GM23338 (cell line): ENCODE data around the gene PFKP. TPM values are rescaled to one million over a fixed set of nuclear protein-coding genes. Genes with fewer than 3 reads are reported as not detected.

ENCODE experiments used
- ATAC-seq: fragments of 200-7000 bp; cut with Tn5 transposase; 3 replicates; pipeline ENCODE4 v1.9.1; 2020
- DNase-seq: peaks from one replicate; pipeline ENCODE4 v3.0.0-alpha.2; 2015; ENCODE audit warnings: low spot score
- H2AFZ ChIP-seq: fragments of 200-600 bp; sonication (generic); 2 replicates; pipeline ENCODE4 v1.8.0; 2016; ENCODE audit warnings: antibody characterized with exemption, mild to moderate bottlenecking, moderate library complexity
- H3F3A ChIP-seq: fragments of 200-600 bp; sonication (generic); replicated peaks from 2 replicates; pipeline ENCODE4 v1.8.0; 2017; ENCODE audit warnings: antibody characterized with exemption, mixed run types, low read depth
- H3K27ac ChIP-seq: fragments of 200-600 bp; sonication (generic); 2 replicates; pipeline ENCODE4 v1.6.1; 2016; ENCODE audit warnings: low read depth
- H3K27me3 ChIP-seq: fragments of 200-600 bp; sonication (generic); 2 replicates; pipeline ENCODE4 v1.8.0; 2016; ENCODE audit warnings: mild to moderate bottlenecking, mixed run types, moderate library complexity; ENCODE audit not compliant: insufficient read depth
- H3K36me3 ChIP-seq: fragments of 200-600 bp; sonication (generic); 2 replicates; pipeline ENCODE4 v1.8.0; 2016; ENCODE audit warnings: mild to moderate bottlenecking; ENCODE audit not compliant: insufficient read depth
- H3K4me1 ChIP-seq: fragments of 200-600 bp; sonication (generic); 2 replicates; pipeline ENCODE4 v1.8.0; 2016; ENCODE audit warnings: mild to moderate bottlenecking, moderate library complexity; ENCODE audit not compliant: insufficient read depth
- H3K4me2 ChIP-seq: fragments of 200-600 bp; sonication (generic); 2 replicates; pipeline ENCODE4 v1.7.1; 2017; ENCODE audit warnings: mixed run types
- H3K4me3 ChIP-seq: fragments of 200-600 bp; sonication (generic); 2 replicates; pipeline ENCODE4 v1.6.1; 2016; ENCODE audit warnings: mixed run types
- H3K79me2 ChIP-seq: fragments of 200-600 bp; sonication (generic); replicated peaks from 2 replicates; pipeline ENCODE4 v1.8.0; 2017; ENCODE audit warnings: mild to moderate bottlenecking; ENCODE audit not compliant: insufficient read depth
- H3K9me2 ChIP-seq: fragments of 200-600 bp; sonication (generic); 2 replicates; pipeline ENCODE4 v1.8.0; 2017; ENCODE audit not compliant: insufficient read depth
- H4K20me1 ChIP-seq: fragments of 200-600 bp; sonication (generic); replicated peaks from 2 replicates; pipeline ENCODE4 v1.8.0; 2017; ENCODE audit warnings: mild to moderate bottlenecking; ENCODE audit not compliant: insufficient read depth
- H3K27ac Mint-ChIP-seq: 2 replicates; pipeline ENCODE4 v1.8.0; 2020; ENCODE audit warnings: inconsistent platforms, mild to moderate bottlenecking, moderate library complexity, mixed read lengths
- H3K27me3 Mint-ChIP-seq: 3 replicates; pipeline ENCODE4 v1.8.0; 2022; ENCODE audit warnings: low read depth, mild to moderate bottlenecking, moderate library complexity, mixed read lengths, inconsistent platforms; ENCODE audit not compliant: insufficient read depth, poor library complexity
- H3K36me3 Mint-ChIP-seq: 3 replicates; pipeline ENCODE4 v1.8.0; 2021; ENCODE audit warnings: low read depth, mild to moderate bottlenecking, inconsistent platforms, moderate library complexity, mixed read lengths
- H3K4me1 Mint-ChIP-seq: 3 replicates; pipeline ENCODE4 v1.8.0; 2020; ENCODE audit warnings: mild to moderate bottlenecking, inconsistent platforms, mixed read lengths
- H3K4me3 Mint-ChIP-seq: 3 replicates; pipeline ENCODE4 v1.8.0; 2021; ENCODE audit warnings: moderate library complexity, mild to moderate bottlenecking, inconsistent platforms, mixed read lengths
- H3K9me3 Mint-ChIP-seq: 3 replicates; pipeline ENCODE4 v1.8.0; 2020; ENCODE audit warnings: moderate library complexity, mild to moderate bottlenecking, inconsistent platforms, mixed read lengths
- CTCF ChIP-seq, 2 experiments: fragments of 200-600 bp in 1 of 2; sonication (generic) in 1 of 2; conservative IDR thresholded peaks; 2 replicates each; pipeline versions ENCODE4 v1.5.1 to v1.6.1; 2016 to 2017; ENCODE audit warnings: antibody characterized with exemption in 2 of 2, low read depth in 2 of 2, mild to moderate bottlenecking in 2 of 2, moderate library complexity in 1 of 2
- EZH2 ChIP-seq: fragments of 200-600 bp; sonication (generic); IDR thresholded peaks from one replicate; pipeline ENCODE4 v1.8.0; 2017; ENCODE audit warnings: antibody characterized with exemption, mild to moderate bottlenecking, low read depth; ENCODE audit not compliant: unreplicated experiment
- EZH2phosphoT487 ChIP-seq: fragments of 200-600 bp; sonication (generic); IDR thresholded peaks from one replicate; pipeline ENCODE4 v1.8.1; 2018; ENCODE audit warnings: antibody characterized with exemption; ENCODE audit not compliant: unreplicated experiment
- NANOG ChIP-seq: IDR thresholded peaks from 2 replicates; pipeline ENCODE4 v1.6.1; 2016; ENCODE audit warnings: antibody characterized with exemption, borderline replicate concordance
- POLR2AphosphoS5 ChIP-seq: IDR thresholded peaks from 2 replicates; pipeline ENCODE4 v1.6.1; 2016; ENCODE audit warnings: antibody characterized with exemption, low read depth
- STAT1 ChIP-seq: IDR thresholded peaks from one replicate; pipeline ENCODE4 v1.6.1; 2016; ENCODE audit warnings: antibody characterized with exemption; ENCODE audit not compliant: unreplicated experiment
- ZNF114 ChIP-seq: fragments of 250-450 bp; sonication (Bioruptor Pico); IDR thresholded peaks from 2 replicates; pipeline ENCODE4 v1.5.0; 2020; ENCODE audit warnings: mild to moderate bottlenecking, moderate library complexity
- ZNF462 ChIP-seq: fragments of 250-450 bp; sonication (Bioruptor Pico); IDR thresholded peaks from 2 replicates; pipeline ENCODE4 v1.5.0; 2020; ENCODE audit warnings: mild to moderate bottlenecking, moderate library complexity
- polyA plus RNA-seq: library from polyadenylated mRNA; unstranded; fragments of >200 nt; fragmentation: Nextera tagmentation; extraction: Ambion mirVana; gene quantifications from 2 replicates; pipeline ENCODE4 v1.2.1, GENCODE V29; 2016
- total RNA-seq: library from RNA; depleted of rRNA; stranded (reverse); fragments of >200 nt; shearing (Covaris generic); gene quantifications from 2 replicates; pipeline ENCODE4 v1.2.3, GENCODE V29; 2014
- TF ChIP-seq, protein P1 (sequence below): IDR thresholded peaks from 2 replicates; pipeline ENCODE4 v1.6.1; 2016; ENCODE audit warnings: antibody characterized with exemption

The PFKP gene
- total and polyA plus RNA-seq, 2 experiments from 2014 or later, result 56.3 to 120 TPM

DNA sequence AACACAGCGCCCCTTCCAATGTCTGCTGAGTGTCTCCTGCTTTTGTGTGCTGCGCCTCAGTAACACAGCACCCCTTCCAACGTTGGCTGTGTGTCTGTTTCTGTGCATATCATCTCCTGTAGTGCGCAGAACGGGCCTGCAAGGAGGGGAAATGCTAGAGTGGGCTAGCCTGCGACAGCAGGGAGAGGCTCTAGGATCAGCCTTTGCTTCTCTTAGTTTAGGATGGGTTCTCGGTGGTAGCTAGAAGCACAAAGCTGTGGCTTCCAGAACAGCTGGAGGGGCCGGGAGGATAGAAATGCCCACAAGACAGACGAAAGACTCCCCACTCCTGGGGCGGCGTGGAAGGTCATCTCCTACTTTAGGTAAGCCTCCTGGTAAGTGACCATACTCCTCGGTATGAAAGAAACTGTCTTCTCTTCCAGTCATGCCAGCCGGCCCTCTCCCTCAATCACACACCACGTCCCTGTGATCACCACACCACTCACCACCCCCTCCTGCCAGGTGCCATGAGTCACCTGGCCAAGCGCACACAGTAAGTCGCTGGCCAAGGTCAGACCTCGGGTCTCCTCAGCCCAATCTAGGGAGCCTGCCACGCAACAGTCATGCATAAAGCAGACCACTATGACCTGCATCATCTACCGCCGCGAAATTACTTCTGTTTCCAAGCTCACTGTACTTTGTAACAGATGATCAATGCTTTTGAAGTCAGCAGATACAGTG lies 100.4 kb downstream of the PFKP start:
- Histone ChIP-seq H3K27me3 (no peaks in the 10 kb centered on the region), H3K4me1 (no peaks in the 10 kb centered on the region), H3K9me2 (no peaks in the 10 kb centered on the region), H3K4me3 (no peak overlapping the region), H3K79me2 (peaks cover 3% of the 10 kb centered on the region; the same call in 1 of the 2 replicates), H3K4me2 (no peak overlapping the region), H3F3A (no peaks in the 10 kb centered on the region), H2AFZ (no peak overlapping the region), H4K20me1 (no peaks in the 10 kb centered on the region; the same call in none of the 2 replicates), H3K36me3 (peaks cover 10% of the 10 kb centered on the region; the same call in 1 of the 2 replicates), H3K27ac (no peak overlapping the region)
- Mint-ChIP-seq H3K36me3 (peaks cover 39% of the 10 kb centered on the region; the same call in 2 of the 3 replicates), H3K27me3 (peaks cover 9% of the 10 kb centered on the region), H3K27ac (no peak overlapping the region), H3K9me3 (no peaks in the 10 kb centered on the region), H3K4me1 (no peaks in the 10 kb centered on the region), H3K4me3 (no peak overlapping the region)
- ATAC-seq (no peak), DNase-seq (no peak)
- TF ChIP-seq, protein P1, sequence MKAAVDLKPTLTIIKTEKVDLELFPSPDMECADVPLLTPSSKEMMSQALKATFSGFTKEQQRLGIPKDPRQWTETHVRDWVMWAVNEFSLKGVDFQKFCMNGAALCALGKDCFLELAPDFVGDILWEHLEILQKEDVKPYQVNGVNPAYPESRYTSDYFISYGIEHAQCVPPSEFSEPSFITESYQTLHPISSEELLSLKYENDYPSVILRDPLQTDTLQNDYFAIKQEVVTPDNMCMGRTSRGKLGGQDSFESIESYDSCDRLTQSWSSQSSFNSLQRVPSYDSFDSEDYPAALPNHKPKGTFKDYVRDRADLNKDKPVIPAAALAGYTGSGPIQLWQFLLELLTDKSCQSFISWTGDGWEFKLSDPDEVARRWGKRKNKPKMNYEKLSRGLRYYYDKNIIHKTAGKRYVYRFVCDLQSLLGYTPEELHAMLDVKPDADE, result no peak
- TF ChIP-seq EZH2phosphoT487, result no peak

- no peaks in the 10 kb centered on the region for H3F3A ChIP-seq
- 0 out of 2 replicates have a peak, but pooled peaks cover 5% of the 10 kb centered on the region for H3K36me3 ChIP-seq
- peaks cover 3% of the 10 kb centered on the region; the same call in 1 of the 2 replicates for H3K79me2 ChIP-seq
- no peaks in the 10 kb centered on the region; the same call in none of the 2 replicates for H4K20me1 ChIP-seq
- H2AFZ ChIP-seq, result no peak overlapping the region
- Mint-ChIP-seq H3K27ac (no peak overlapping the region), H3K4me3 (no peak overlapping the region), H3K27me3 (peaks cover 15% of the 10 kb centered on the region), H3K4me1 (peaks cover 7% of the 10 kb centered on the region), H3K36me3 (peaks cover 31% of the 10 kb centered on the region; the same call in 2 of the 3 replicates), H3K9me3 (no peaks in the 10 kb centered on the region)
- no peaks in the 10 kb centered on the region; the same call in 1 of the 2 replicates for H3K4me1 ChIP-seq
- ATAC-seq, result no peak
- H3K9me2 ChIP-seq, result 0 out of 2 replicates have a peak, but pooled peaks cover 3% of the 10 kb centered on the region
- H3K27ac ChIP-seq, result no peak overlapping the region
- H3K27me3 ChIP-seq, result no peaks in the 10 kb centered on the region
- no peak overlapping the region for H3K4me2 ChIP-seq
- DNase-seq, result no peak
- no peak overlapping the region for H3K4me3 ChIP-seq
- TF ChIP-seq CTCF (conservative IDR thresholded peaks at IDR 0.05; ENCODE audit: low read depth in 2 of 2) (no peak), POLR2AphosphoS5 (no peak), EZH2phosphoT487 (no peak), EZH2 (no peak), ZNF462 (CRISPR knock-in tag) (no peak), STAT1 (no peak), ZNF114 (CRISPR knock-in tag) (no peak), NANOG (no peak)
- TF ChIP-seq, protein P1, result no peak
Measured at GRCh38 chr10:3169271-3169670, 101.9 kb downstream of the PFKP start.
